ENCODE measurements around the gene SGMS1. TPM values are rescaled to one million over a fixed set of nuclear protein-coding genes. Genes with fewer than 3 reads are reported as not detected.

Gene SGMS1
- total and polyA plus RNA-seq, 2 donors (not counting 3 experiments of a cell fraction or from before 2014, with no cell fraction given): 9.7 to 23.7 TPM

DNA sequence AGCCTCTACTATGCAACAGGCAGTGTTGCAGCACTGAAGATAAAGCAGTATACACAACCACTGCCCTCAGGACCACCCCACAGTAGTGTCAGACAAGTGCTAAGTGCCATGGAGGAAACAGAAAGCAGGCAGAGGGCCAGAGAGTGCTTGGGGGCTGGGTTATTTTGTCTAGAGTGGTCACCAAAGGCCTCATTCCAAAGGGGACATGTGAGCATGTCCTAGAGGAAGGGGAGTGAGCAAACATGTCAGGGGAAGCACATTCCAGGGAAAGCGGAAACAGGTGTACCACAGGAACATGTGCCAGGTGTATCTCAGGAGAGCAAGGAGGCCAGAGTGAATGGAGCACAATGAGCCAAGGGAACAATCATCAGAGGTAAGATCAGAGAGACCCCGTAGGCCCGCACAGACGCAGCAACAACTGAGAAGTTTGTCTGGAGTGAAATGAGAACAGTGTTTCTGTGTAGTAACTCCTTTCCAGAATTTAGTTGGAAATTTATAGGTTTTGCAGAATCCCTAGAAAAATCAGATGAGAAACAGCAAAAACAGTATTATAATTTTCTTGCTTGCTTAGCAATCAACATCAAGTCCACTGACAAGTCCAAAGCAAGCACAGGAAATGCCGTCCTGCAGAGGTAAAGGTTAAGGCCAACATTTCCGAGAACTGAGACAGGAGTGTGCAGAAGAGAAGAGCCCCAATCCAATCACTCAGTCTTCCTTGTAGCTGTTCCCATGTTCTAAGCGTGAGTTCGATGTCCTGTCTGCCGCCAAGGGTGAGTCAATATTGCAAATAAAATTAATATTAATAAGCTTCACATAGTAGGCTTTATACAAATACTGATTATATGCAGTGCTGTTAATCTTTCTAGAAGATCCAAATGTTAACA, 67.3 kb downstream of the SGMS1 start:
- CTCF ChIA-PET: interaction anchor here (0.9 to 1.7 kb wide), 4 partner anchors 65 to 189 kb away, joined by 3 to 7 read pairs (median 4); no protein-coding TSS in a partner anchor
- dilution Hi-C loops (cut with MboI; ENCODE audit: extremely low pct_ligation_motif_present, low sequenced_read_pairs): no loop called here
- H3K4me2 ChIP-seq (ENCODE audit: insufficient read depth, low read length): no peak overlapping the region

More for the DNA sequence above, 67.3 kb downstream of the SGMS1 start:
- no peak overlapping the region for H2AFZ ChIP-seq (ENCODE audit: low read depth, low read length)
- H4K20me1 ChIP-seq (replicated peaks; ENCODE audit: control insufficient read depth, extremely low read depth, insufficient read depth, low read length): peaks cover 2% of the 10 kb centered on the region
- no peak overlapping the region for H3K27ac ChIP-seq (ENCODE audit: insufficient read depth, low read depth, low read length)
- H3K4me3 ChIP-seq (replicated peaks in 1 of 3; ENCODE audit: insufficient read depth in 1 of 3, low read depth in 1 of 3, low read length in 3 of 3): no peak overlapping the region
- H3K79me2 ChIP-seq (ENCODE audit: control insufficient read depth, insufficient read depth, low read length): no peaks in the 10 kb centered on the region
- H3K9ac ChIP-seq (replicated peaks; ENCODE audit: extremely low read depth, insufficient read depth, low read length): no peak overlapping the region
- H3K4me1 ChIP-seq (ENCODE audit: control insufficient read depth, extremely low read depth, insufficient read depth, low read length): no peaks in the 10 kb centered on the region
- intact Hi-C loops (cut with micrococcal nuclease): no loop called here
- no peaks in the 10 kb centered on the region for H3K36me3 ChIP-seq (ENCODE audit: control insufficient read depth in 2 of 2, extremely low read depth in 1 of 2, insufficient read depth in 2 of 2, low read length in 2 of 2)
- FAIRE-seq: no peak
- TF ChIP-seq MYC (IDR thresholded peaks at IDR 0.05; ENCODE audit: low read depth, low read length) (no peak), POLR2A (IDR thresholded peaks at IDR 0.05; ENCODE audit: low read depth, low read length) (no peak), EZH2 (IDR thresholded peaks at IDR 0.05; ENCODE audit: borderline replicate concordance, low read depth, low read length, severe bottlenecking) (no peak), JUN (IDR thresholded peaks at IDR 0.05; ENCODE audit: borderline replicate concordance, insufficient read depth, insufficient read length, low read depth) (no peak), GATA2 (IDR thresholded peaks at IDR 0.05; ENCODE audit: insufficient read depth, insufficient read length, low read depth, low read length) (no peak), POLR2AphosphoS5 (IDR thresholded peaks at IDR 0.05; ENCODE audit: insufficient read depth, low read depth, low read length) (no peak), FOS (IDR thresholded peaks at IDR 0.05; ENCODE audit: borderline replicate concordance, insufficient read depth, low read length) (no peak)
- TF ChIP-seq, protein P1, sequence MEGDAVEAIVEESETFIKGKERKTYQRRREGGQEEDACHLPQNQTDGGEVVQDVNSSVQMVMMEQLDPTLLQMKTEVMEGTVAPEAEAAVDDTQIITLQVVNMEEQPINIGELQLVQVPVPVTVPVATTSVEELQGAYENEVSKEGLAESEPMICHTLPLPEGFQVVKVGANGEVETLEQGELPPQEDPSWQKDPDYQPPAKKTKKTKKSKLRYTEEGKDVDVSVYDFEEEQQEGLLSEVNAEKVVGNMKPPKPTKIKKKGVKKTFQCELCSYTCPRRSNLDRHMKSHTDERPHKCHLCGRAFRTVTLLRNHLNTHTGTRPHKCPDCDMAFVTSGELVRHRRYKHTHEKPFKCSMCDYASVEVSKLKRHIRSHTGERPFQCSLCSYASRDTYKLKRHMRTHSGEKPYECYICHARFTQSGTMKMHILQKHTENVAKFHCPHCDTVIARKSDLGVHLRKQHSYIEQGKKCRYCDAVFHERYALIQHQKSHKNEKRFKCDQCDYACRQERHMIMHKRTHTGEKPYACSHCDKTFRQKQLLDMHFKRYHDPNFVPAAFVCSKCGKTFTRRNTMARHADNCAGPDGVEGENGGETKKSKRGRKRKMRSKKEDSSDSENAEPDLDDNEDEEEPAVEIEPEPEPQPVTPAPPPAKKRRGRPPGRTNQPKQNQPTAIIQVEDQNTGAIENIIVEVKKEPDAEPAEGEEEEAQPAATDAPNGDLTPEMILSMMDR (IDR thresholded peaks at IDR 0.05; ENCODE audit: extremely low read depth in 1 of 2, insufficient read depth in 1 of 2, low read depth in 1 of 2, low read length in 2 of 2): no peak
- TF ChIP-seq, protein P2, sequence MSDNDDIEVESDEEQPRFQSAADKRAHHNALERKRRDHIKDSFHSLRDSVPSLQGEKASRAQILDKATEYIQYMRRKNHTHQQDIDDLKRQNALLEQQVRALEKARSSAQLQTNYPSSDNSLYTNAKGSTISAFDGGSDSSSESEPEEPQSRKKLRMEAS (IDR thresholded peaks at IDR 0.05; ENCODE audit: insufficient read depth, insufficient read length): no peak
- DNase-seq (ENCODE audit: low read depth, low spot score): no peak
- no peaks in the 10 kb centered on the region for H3K27me3 ChIP-seq (ENCODE audit: control insufficient read depth in 2 of 2, insufficient read depth in 2 of 2, low read length in 2 of 2)
- H3K9me3 ChIP-seq (replicated peaks; ENCODE audit: control insufficient read depth, insufficient read depth, low read length): no peaks in the 10 kb centered on the region
- no TSS peak for BruUV-seq (replicated peaks)
- no peaks in the 10 kb centered on the region for H3K9me1 ChIP-seq (replicated peaks; ENCODE audit: control insufficient read depth, extremely low read depth, insufficient read depth, low read length)
- POLR2A ChIA-PET: interaction anchor here (0.7 kb wide), 1 partner anchor 68 kb away, joined by 3 read pairs; no protein-coding TSS in a partner anchor

Data from endothelial cell of umbilical vein (primary cell).